GM21576 (cell line): Measurements from ENCODE around the gene ENTPD1.
A peak's percentile ranks its signal among the peaks of the same experiment; 100 is the strongest.
"Not testable (repeated sequence)": the region's sequence is repeated elsewhere in the genome, so short reads cannot be mapped to it uniquely, and the experiment has no call there.

Experiments used
- ATAC-seq: cut with Tn5 transposase; IDR thresholded peaks from one replicate; pipeline ENCODE4 v1.9.1; 2021; ENCODE audit warnings: mild to moderate bottlenecking, moderate library complexity; ENCODE audit not compliant: unreplicated experiment

ENTPD1 gene

GRCh38 chr10:95756809-95757684 lies 1.1 kb downstream of the ENTPD1 start:
- no peak for ATAC-seq

- ATAC-seq = peak; percentile 41
These were observed 2.5 kb downstream of the ENTPD1 start for GRCh38 chr10:95758351-95759025.

GRCh38 chr10:95759233-95759826 lies 3.4 kb downstream of the ENTPD1 start:
- no peak for ATAC-seq

GRCh38 chr10:95761939-95762492 lies 6.1 kb downstream of the ENTPD1 start:
- no peak for ATAC-seq

- ATAC-seq = peak; percentile 82
These were observed 12.1 kb downstream of the ENTPD1 start for GRCh38 chr10:95767884-95768556.

- ATAC-seq = no peak
These were observed 14.2 kb downstream of the ENTPD1 start for GRCh38 chr10:95770084-95770720.

GRCh38 chr10:95773454-95773853 lies 17.5 kb downstream of the ENTPD1 start:
- not testable (repeated sequence) for ATAC-seq

- ATAC-seq = not testable (repeated sequence)
These were observed 21.7 kb downstream of the ENTPD1 start for GRCh38 chr10:95777638-95778037.

GRCh38 chr10:95782318-95782717 lies 26.4 kb downstream of the ENTPD1 start:
- ATAC-seq = no peak

GRCh38 chr10:95783741-95784140 lies 27.8 kb downstream of the ENTPD1 start:
- ATAC-seq = peak; percentile 43

- ATAC-seq = peak; percentile 2
These were observed 28.4 kb downstream of the ENTPD1 start for GRCh38 chr10:95784279-95784913.

GRCh38 chr10:95785317-95785716 lies 29.4 kb downstream of the ENTPD1 start:
- peak; percentile 38 for ATAC-seq

GRCh38 chr10:95785942-95786669 lies 30.1 kb downstream of the ENTPD1 start:
- no peak for ATAC-seq

GRCh38 chr10:95787447-95787846 lies 31.5 kb downstream of the ENTPD1 start:
- no peak for ATAC-seq

- ATAC-seq = no peak
These were observed 32.9 kb downstream of the ENTPD1 start for GRCh38 chr10:95788830-95789229.

GRCh38 chr10:95789902-95790301 lies 33.9 kb downstream of the ENTPD1 start:
- no peak for ATAC-seq

GRCh38 chr10:95790982-95791381 lies 35.0 kb downstream of the ENTPD1 start:
- ATAC-seq = peak; percentile 38

- ATAC-seq = no peak
These were observed 35.5 kb downstream of the ENTPD1 start for GRCh38 chr10:95791425-95791979.

GRCh38 chr10:95792211-95792780 lies 36.3 kb downstream of the ENTPD1 start:
- ATAC-seq = no peak
